GM19468 (cell line): ENCODE measurements around the gene LMO7.
"Not testable (repeated sequence)": the region's sequence is repeated elsewhere in the genome, so short reads cannot be mapped to it uniquely, and the experiment has no call there.

ENCODE experiments used
- ATAC-seq: cut with Tn5 transposase; IDR thresholded peaks from one replicate; pipeline ENCODE4 v1.9.1; 2021; ENCODE audit warnings: mild to moderate bottlenecking, moderate library complexity, moderate number of reproducible peaks; ENCODE audit not compliant: unreplicated experiment; ENCODE audit errors: extremely low read depth

LMO7 gene

GRCh38 chr13:75764926-75765310, 128.8 kb downstream of the LMO7 start:
- ATAC-seq: no peak

GRCh38 chr13:75766636-75767035, 130.5 kb downstream of the LMO7 start:
- ATAC-seq: no peak

GRCh38 chr13:75769141-75769905, 133.2 kb downstream of the LMO7 start:
- ATAC-seq: no peak

GRCh38 chr13:75770164-75770563, 134.0 kb downstream of the LMO7 start:
- no peak for ATAC-seq

GRCh38 chr13:75770592-75771011, 134.5 kb downstream of the LMO7 start:
- no peak for ATAC-seq

GRCh38 chr13:75771226-75771625, 135.1 kb downstream of the LMO7 start:
- no peak for ATAC-seq

GRCh38 chr13:75771818-75772217, 135.7 kb downstream of the LMO7 start:
- no peak for ATAC-seq

GRCh38 chr13:75774176-75774575, 138.0 kb downstream of the LMO7 start:
- no peak for ATAC-seq

GRCh38 chr13:75776550-75776949, 140.4 kb downstream of the LMO7 start:
- no peak for ATAC-seq

GRCh38 chr13:75779393-75779792, 143.3 kb downstream of the LMO7 start:
- ATAC-seq: no peak

GRCh38 chr13:75780103-75780502, 144.0 kb downstream of the LMO7 start:
- not testable (repeated sequence) for ATAC-seq

GRCh38 chr13:75782985-75783384, 146.9 kb downstream of the LMO7 start:
- no peak for ATAC-seq

GRCh38 chr13:75784003-75784402, 147.9 kb downstream of the LMO7 start:
- no peak for ATAC-seq

GRCh38 chr13:75785130-75785529, 149.0 kb downstream of the LMO7 start:
- ATAC-seq: no peak

- no peak for ATAC-seq
Measured at GRCh38 chr13:75787249-75787928, 151.3 kb downstream of the LMO7 start.

- no peak for ATAC-seq
Measured at GRCh38 chr13:75788481-75788981, 152.4 kb downstream of the LMO7 start.

- ATAC-seq: no peak
Measured at GRCh38 chr13:75789451-75790197, 153.5 kb downstream of the LMO7 start.

GRCh38 chr13:75790198-75790970, 154.3 kb downstream of the LMO7 start:
- ATAC-seq: no peak

GRCh38 chr13:75792526-75793187, 156.5 kb downstream of the LMO7 start:
- no peak for ATAC-seq

GRCh38 chr13:75793188-75793567, 157.0 kb downstream of the LMO7 start:
- ATAC-seq: not testable (repeated sequence)
